NCI-H2081 (cell line): ENCODE results near the gene SYNM.
"Not testable (repeated sequence)": the region's sequence is repeated elsewhere in the genome, so short reads cannot be mapped to it uniquely, and the experiment has no call there.

Experiments used
- DNase-seq, 2 experiments: peaks; one replicate each; lab custom pipeline; 2025; lab: John Stamatoyannopoulos, UW

SYNM gene, protein sequence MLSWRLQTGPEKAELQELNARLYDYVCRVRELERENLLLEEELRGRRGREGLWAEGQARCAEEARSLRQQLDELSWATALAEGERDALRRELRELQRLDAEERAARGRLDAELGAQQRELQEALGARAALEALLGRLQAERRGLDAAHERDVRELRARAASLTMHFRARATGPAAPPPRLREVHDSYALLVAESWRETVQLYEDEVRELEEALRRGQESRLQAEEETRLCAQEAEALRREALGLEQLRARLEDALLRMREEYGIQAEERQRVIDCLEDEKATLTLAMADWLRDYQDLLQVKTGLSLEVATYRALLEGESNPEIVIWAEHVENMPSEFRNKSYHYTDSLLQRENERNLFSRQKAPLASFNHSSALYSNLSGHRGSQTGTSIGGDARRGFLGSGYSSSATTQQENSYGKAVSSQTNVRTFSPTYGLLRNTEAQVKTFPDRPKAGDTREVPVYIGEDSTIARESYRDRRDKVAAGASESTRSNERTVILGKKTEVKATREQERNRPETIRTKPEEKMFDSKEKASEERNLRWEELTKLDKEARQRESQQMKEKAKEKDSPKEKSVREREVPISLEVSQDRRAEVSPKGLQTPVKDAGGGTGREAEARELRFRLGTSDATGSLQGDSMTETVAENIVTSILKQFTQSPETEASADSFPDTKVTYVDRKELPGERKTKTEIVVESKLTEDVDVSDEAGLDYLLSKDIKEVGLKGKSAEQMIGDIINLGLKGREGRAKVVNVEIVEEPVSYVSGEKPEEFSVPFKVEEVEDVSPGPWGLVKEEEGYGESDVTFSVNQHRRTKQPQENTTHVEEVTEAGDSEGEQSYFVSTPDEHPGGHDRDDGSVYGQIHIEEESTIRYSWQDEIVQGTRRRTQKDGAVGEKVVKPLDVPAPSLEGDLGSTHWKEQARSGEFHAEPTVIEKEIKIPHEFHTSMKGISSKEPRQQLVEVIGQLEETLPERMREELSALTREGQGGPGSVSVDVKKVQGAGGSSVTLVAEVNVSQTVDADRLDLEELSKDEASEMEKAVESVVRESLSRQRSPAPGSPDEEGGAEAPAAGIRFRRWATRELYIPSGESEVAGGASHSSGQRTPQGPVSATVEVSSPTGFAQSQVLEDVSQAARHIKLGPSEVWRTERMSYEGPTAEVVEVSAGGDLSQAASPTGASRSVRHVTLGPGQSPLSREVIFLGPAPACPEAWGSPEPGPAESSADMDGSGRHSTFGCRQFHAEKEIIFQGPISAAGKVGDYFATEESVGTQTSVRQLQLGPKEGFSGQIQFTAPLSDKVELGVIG (N-terminal part only)

DNA sequence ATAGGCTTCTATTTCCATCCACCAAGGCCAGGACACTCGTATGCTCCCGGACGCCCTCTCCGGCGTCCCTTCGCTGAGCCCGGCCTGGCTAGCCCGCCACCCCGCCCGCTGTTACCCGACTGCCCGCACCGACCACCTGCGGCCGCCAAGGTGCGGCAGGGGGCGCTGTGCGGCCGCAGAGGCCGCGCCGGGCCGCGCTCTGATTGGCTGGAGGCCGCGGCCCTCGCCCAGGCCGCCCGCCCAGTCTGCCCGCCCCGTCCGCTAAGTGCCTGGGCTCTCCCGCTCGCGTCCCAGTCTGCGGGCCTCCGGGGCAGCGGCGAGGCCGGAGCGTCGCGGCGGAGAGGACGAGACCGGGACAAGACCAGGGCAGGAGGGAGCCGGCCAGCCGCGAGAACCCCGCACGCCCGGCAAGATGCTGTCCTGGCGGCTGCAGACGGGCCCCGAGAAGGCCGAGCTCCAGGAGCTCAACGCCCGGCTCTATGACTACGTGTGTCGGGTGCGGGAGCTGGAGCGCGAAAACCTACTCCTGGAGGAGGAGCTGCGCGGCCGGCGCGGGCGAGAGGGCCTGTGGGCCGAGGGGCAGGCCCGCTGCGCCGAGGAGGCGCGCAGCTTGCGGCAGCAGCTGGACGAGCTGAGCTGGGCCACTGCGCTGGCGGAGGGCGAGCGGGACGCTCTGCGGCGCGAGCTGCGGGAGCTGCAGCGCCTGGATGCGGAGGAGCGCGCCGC is at the start of gene SYNM:
TSS of gene SYNM (plus strand) at position 293 of the 726 bp plus-strand sequence. CDS start at position 413, 120 bp downstream.
- peak; percentile 82 to 86 for DNase-seq

DNA sequence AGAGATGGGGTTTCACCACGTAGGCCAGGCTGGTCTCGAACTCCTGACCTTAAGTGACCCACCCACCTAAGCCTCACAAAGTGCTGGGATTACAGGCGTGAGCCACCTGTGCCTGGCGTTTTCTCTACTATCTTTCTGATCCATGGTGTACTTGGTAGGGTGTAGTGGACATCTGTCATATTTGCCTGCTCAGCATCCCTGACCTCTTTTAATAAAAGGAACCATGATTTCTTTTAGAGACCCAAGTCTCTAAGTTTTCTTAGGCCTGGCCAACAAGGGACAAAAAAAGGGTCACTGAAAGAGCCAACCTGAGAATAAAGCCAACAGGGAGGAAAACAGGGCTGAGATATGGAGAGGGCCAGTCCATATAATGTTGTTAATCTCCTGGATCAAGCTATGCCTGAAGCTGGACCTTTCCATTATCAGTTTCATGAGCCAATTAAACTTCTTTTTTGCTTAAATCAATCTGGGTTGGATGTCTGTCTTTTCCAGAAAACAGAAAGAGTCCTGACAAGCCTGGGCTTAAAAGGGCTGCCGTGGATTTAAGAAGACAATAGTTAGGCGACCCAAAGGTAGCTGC is 49.2 kb upstream of the SYNM start:
- no peak for DNase-seq

DNA sequence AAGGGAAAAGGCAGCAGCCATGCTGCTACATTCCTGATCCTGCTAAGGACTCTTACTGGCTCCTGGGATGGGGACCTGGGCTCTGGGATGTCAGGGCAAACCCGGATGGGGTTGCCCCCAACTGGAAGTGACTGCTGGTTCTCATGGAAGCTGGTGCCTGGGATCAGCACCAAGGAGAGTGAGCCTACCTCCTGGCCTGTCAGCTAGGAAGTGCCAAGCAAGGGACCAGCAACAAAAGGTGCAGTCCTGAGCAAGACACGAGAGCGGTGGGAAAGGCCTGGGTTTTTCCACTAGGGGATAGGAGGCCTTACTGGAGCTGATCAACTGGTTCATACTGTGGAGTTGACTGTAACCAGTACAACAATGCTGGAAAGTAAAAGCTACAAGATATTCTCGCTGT is 47.9 kb upstream of the SYNM start:
- no peak for DNase-seq

DNA sequence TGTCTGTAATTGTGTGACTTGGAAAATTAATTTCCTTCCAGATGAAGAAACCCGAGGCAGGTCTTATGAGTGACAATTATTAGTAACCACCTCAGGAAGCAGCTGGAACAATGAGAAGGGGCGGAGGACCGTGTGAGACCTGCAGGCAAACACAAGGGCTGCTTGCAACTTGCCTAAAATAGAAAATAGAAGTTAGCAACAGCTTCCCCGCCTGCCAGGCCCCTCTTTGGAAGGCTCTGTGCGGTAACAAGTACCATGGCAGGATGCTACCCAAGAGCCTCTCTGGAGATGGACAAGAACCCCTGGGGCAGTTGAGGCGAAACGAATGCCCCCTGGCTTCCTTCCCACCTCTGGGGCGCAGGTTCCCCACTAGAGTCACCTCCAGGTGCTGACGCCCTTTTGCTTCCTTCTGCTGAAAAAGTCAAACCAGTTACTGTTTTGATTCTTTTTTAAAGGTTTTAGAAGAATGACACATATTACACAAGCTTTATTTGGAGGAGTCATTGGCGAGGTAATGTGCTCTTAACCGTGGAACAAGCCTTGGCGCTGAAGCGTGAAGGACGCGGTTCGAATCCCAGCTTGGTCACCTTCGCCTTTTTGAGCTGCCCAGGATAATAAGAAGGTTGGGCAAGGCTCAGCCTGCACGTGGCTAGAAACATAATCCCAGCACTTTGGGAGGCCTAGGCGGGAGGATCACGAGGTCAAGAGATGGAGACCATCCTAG is 47.0 kb upstream of the SYNM start:
- no peak for DNase-seq

DNA sequence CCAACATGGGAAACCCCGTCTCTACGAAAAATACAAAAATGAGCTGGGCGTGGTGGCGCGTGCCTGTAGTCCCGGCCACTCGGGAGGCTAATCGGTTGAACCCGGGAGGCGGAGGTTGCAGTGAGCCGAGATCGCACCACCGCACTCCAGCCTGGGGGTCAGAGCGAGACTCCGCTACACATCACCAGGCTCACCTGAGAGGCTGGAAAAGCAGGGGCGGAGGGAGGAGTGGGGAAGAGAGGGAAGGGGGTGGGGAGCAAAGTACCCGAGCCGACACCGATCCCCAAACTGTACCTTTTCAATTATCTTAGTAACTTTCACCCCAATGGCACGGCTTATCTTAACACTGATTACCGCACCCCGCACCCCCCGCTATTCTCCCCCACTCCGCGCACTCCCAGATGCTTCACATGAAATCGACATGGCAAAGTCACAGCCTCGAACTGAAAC is 46.4 kb upstream of the SYNM start:
- DNase-seq: no peak

DNA sequence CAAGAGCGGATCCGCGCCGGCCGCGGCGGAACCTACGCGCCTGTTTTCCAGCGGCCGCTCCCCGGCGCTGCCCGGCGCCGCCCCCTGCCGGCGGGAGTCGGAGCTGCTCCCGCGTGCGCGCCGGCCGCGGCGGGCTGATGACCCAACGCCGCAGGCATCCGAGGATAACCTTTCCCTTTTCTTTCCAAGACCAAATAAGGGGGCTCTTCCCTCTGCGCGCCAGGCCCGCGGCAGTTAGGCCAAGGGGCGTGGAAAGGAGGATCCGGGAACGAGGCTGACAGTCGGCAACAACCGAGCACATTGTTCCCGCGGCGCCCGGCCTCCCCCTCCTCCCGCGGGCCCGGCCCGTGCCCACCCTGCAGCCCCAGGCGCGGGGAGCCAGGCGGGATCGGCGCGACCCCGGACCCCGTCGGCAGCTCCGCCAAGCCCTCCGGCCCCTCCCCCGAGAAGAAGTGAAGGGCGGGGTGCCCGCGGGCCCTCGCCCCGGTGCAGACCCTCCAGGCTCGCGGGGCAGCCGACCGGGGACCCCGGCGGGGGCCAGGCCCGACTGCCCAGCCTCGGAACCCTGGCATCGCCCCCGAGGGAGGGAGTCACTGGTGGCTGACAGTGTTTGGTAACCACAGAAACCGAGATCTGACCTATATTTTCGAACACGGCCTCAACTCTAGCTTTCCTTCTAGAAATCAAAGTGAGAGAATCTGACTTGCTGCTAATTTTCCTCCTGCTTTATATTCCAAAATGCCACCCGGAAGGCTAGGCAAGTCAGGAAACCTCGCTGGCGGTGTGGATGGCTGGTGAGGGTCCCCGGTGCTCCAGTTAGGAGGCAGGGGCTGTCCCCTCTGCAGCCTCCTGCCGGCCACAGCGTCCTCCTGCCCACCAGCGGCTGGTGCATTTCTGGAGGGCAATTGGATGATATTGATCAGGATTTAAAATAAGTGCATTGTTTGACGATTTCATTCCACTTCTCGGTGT is 45.6 kb upstream of the SYNM start:
- DNase-seq: peak; percentile 43 to 73

DNA sequence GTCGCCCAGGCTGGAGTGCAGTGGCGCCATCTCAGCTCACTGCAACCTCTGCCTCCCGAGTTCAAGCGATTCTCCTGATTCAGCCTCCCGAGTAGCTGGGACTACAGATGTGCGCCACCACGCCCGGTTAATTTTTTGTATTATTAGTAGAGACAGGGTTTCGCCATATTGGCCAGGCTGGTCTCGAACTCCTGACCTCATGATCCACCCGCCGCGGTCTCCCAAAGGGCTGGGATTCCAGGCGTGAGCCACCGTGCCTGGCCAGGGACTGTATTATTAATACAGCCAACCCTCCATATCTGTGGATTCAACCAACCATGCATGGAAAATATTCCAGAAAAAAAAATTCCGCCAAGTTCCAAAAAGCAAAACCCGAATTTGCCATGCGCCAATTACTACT is 44.7 kb upstream of the SYNM start:
- not testable (repeated sequence) for DNase-seq

DNA sequence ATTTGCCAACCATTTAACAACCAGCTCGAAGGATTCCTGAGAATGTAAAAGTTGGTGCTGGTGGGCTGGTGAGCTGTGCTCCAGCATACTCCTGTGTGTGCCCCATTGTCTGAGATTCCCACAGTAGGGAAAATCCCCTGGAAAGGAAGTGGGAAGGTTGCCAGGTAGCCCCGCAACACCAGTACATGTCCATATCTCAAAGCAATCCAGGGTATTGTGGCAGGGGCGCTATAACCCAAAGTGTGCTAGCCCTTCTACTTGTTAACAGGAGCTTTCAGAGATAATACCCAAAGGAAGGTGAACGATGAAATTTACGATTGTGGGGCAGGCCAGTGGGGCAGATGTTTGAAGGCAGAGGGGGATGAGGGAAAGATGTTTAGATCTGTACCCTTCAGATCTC is 42.7 kb upstream of the SYNM start:
- no peak for DNase-seq

DNA sequence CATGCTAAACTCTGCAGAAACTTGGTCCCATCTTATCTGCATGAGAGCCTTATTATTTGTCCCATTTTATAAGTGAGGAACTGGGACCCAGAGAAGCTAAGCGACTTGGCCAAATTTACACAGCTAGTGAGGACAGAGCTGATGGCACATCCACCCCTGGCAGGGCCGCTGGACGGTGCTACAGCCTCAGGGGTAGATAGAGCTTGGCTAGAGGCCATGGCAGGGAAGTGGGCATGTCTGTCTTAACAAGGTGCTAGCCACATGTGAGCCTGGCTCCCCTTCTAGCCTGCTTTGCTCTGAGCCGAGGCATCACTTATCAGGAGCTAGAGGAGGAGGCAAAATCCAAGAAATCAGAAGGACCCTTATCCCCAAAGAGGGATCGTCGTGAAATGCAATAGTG is 36.7 kb upstream of the SYNM start:
- no peak for DNase-seq

DNA sequence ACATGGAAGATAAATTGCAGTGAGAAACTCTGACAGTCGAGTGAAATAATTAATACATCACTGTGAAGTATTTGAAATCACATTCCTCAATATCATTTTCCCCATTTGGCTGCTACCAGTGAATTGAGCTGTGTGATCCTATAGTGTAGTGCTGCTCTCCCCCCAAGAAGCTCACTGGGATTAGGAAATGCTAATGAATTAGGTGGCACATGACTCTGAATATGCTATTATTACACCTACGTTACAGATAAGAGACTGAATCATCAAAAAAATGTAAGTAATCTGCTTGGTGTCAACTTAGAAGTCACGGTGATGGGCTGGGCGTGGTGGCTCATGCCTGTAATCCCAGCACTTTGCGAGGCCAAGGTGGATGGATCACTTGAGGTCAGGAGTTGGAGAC is 34.7 kb upstream of the SYNM start:
- DNase-seq: no peak

DNA sequence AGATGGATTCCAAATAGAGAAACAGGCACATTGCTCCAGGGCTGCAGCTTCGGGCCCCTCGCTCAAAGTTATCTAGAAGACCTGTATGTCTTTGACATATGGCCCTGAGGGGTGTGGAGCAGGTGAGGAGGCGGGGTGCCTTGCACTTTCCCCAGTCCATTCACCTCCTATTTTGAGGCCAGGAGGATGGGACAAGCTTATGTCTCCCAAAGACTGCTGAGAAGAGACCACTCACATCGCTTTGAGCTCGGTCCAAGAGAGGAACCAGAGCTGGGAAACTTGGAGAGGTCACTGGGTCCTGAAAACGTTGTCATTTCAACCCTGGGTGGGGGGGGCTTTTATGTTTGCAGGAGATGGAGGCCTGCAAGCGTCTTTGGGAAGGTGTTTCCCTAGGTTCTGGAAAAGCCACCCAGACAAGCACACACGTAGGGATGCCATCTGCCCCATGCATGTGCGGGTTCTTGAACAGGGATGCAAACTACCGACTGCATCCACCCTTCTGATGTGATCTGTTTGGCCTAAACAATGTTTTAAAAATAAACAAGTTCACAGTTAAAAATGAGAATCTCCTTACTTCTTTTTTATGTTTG is 33.7 kb upstream of the SYNM start:
- DNase-seq: no peak

DNA sequence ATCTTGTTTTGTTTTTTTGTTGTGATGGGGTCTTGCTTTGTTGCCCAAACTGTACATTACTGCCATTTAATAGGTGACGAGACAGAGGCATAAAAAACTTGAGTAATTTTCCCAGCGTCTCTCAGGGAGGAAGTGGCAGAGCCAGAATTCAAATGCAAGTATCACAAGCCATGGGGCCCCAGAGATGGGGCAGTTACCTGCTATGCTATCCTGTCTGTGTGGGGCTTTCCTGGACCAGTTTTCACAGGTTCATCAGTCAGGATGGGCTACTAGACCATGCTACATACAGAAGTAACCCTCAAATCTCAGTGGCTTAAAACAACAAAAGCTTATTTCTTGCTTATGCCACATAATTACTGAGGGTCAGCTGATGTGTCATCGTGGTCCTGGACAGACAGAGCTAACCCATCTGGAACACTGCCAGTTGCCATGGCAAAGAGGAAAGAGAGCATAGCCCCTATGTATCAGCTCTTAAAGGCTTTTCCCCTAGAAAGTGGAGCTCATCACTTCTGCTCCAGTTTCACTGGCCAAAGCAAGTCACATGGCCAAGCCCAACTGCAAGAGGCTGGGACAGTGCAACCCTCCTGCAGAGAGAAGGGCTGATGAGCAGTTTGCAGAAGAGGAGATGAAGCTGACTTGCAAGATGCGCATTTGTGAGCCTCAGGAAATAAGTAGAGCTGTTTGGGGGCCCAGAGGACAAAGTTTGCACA is 31.7 kb upstream of the SYNM start:
- DNase-seq: no peak

DNA sequence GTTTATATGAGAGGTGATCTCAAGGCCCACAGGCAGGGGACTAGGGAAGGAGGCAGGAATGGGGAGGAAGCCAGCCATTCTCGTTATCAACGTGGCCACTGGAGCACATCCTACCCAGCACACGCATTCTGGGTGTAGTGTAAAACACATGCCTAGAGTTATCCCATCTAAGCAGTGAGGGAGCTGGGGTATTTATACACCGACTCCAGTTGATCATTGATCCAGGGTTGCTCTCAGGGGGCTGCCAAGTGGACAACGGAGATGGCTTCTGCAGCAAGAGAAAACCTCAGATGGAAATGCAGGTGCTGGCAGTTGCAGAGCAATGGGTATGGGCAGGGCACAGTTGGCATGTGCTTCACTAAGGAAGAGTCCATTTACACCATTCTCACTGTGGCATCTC is 30.4 kb upstream of the SYNM start:
- no peak for DNase-seq

DNA sequence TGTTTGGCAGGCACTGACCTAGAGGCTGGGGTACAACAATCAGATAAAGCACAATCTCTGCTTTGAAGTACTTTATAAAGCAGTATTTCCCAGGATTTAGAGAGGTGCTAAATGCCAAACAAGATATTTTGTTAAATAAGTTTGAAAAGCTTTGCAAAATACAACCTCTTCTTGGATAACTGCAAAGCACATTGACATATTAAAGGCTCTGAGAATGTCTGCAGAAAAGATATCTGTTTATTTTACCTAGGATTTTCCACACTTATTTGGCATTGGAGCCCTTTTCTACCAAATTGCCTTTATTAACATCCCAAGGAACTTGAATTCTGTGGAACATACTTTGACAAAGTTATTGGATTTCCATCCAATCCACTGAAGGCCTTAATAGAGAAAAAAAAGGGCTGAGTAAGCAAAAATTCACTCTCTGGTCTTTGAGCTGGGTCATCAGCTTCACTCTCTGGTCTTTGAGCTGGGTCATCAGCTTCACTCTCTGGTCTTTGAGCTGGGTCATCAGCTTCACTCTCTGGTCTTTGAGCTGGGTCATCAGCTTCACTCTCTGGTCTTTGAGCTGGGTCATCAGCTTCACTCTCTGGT is 29.7 kb upstream of the SYNM start:
- DNase-seq: not testable (repeated sequence)

DNA sequence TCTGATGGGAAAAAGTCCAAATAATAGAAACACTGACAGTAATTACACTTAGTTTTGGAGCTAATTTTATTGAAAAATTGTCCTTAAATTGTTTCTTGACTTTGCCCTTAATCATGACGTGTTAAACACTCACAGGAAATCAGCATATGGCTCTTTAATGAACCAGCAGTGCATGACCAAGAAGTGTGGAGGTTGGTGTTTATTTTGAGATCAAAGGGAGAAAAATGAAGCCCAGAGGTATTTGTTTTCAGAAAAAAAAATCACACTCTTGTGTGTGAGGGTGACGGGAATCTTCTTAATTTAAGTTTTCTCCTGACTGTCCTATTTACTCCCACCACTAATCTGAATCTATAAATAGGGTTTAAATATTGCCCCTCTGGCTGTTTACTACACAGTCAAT is 28.8 kb upstream of the SYNM start:
- no peak for DNase-seq

DNA sequence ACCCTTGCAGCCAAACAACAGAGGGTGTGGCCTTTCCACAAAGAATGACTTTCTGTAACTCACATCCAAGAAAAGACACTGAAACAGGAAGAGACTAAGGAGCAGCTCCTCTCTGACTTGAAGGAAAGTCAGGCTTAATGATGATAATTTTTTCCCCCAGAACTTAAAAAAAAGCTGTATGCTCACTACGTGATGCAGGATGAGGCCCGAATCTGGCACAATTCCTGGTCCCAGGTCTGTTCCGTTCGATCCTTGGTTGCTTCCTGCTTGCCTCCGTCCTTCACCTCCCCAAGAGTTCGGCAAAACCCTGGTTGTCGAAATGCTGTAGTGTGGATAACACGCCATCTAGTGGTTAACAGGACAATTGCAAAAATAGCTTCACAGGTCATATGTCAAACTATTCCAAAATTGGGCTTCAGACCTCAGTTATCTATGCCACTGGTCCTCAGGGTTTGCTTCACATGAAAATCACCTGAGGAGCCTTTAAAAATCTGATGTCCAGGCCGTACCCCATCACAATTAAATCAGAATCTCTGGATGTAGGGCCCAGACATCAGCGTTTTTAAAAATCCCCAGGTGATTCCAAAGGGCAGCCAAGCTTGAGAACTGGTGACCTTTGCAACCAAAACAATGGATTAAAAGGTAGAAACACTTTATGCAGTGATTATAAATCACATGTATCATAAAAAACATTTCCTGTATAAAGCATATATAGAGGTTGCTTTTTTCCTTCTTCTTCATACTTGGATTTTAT is 28.1 kb upstream of the SYNM start:
- DNase-seq: peak; percentile 80 to 82

DNA sequence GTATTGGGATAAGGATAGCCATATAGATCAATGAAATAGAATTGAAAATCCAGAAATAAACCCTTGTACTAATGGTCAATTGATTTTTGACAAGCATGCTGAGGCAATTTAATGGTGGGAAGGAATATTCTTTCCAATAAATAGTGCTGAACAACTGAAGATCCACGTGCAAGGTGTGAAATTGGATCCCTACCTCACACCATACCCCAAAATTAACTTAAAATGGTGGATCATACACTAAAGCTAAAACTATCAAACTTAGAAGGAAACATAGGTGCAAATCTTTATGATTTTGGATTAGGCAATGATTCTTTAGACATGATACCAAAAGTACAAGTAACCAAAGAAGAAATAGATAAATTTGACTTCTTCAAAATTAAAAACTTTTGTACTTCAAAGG is 22.1 kb upstream of the SYNM start:
- DNase-seq: no peak
